GM21576 (cell line): ENCODE measurements around the gene MAIP1.

Experiments
- ATAC-seq: cut with Tn5 transposase; IDR thresholded peaks from one replicate; pipeline ENCODE4 v1.9.1; 2021; ENCODE audit warnings: mild to moderate bottlenecking, moderate library complexity; ENCODE audit not compliant: unreplicated experiment

The MAIP1 gene

GRCh38 chr2:199946836-199947235, 8.5 kb upstream of the MAIP1 start:
- ATAC-seq: no peak

- no peak for ATAC-seq
These were observed 5.0 kb upstream of the MAIP1 start for GRCh38 chr2:199950396-199950795.

- ATAC-seq: no peak
These were observed 4.4 kb upstream of the MAIP1 start for GRCh38 chr2:199951023-199951422.

- peak; percentile 36 for ATAC-seq
These were observed 409 bp upstream of the MAIP1 start for GRCh38 chr2:199955007-199955338.

DNA sequence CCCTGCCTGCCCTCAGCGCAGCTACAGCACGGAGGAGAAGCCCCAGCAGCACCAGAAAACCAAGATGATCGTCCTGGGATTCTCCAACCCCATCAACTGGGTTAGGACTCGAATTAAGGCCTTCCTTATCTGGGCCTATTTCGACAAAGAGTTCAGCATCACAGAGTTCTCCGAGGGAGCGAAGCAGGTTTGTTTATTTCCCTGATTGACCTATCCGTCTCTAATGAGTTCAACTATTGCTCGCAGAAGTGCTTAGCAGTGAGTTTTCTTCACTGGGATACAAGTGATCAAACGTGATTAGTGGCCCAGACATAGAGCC, 639 bp downstream of the MAIP1 start:
- ATAC-seq: no peak

- ATAC-seq: no peak
These were observed 2.6 kb downstream of the MAIP1 start for GRCh38 chr2:199958014-199958413.

GRCh38 chr2:199962203-199962602, 6.8 kb downstream of the MAIP1 start:
- no peak for ATAC-seq

- no peak for ATAC-seq
These were observed 11.0 kb downstream of the MAIP1 start for GRCh38 chr2:199966405-199966804.

DNA sequence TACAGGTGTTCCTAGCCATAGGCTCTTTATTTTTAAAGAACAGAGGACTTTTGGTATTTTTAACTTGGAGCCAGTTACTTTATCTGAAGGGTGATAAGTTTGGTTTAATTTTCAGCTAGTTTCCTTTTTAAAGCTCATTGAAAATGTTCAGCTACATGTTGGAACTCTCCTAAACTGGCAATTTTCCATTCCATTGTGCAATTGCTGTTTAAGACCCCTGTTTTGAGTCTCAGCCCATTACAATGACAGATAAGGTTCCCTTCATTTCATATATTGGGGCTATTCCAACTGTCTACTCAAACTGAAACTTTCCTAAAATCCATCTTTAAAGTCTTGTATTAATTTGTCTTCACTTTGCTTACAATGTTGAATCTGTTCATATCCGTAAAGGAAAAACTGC, 11.6 kb downstream of the MAIP1 start:
- no peak for ATAC-seq

GRCh38 chr2:199968126-199968525, 12.7 kb downstream of the MAIP1 start:
- ATAC-seq: no peak

DNA sequence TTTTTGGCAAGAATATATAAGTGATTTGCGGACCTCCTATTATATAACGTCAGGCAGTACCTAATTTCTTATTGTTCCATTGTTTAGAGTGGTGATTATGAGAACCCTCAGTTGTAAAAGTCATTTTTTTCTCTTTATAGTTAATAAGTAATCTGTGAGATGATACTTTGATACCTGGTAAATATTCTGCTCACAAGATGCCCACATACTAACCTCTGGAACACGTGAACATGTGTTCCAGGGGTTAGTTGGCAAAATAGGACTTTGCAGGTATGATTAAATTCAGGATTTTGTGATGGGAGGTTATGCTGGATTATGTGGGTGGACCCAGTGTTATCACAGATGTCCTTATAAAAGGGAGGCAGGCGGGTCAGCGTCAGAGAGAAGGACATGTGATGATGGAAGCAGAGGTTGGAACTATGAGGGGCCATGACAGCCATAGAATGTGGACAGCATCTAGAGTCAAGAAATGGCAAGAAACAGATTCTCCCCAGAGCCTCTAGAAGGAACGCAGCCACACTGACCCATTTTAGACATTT, 16.8 kb downstream of the MAIP1 start:
- ATAC-seq: no peak

GRCh38 chr2:199973703-199974102, 18.3 kb downstream of the MAIP1 start:
- no peak for ATAC-seq

GRCh38 chr2:199975273-199975895, 20.0 kb downstream of the MAIP1 start:
- no peak for ATAC-seq

GRCh38 chr2:199977984-199978415, 22.6 kb downstream of the MAIP1 start:
- peak; percentile 72 for ATAC-seq

- ATAC-seq: no peak
These were observed 24.0 kb downstream of the MAIP1 start for GRCh38 chr2:199979398-199979797.

DNA sequence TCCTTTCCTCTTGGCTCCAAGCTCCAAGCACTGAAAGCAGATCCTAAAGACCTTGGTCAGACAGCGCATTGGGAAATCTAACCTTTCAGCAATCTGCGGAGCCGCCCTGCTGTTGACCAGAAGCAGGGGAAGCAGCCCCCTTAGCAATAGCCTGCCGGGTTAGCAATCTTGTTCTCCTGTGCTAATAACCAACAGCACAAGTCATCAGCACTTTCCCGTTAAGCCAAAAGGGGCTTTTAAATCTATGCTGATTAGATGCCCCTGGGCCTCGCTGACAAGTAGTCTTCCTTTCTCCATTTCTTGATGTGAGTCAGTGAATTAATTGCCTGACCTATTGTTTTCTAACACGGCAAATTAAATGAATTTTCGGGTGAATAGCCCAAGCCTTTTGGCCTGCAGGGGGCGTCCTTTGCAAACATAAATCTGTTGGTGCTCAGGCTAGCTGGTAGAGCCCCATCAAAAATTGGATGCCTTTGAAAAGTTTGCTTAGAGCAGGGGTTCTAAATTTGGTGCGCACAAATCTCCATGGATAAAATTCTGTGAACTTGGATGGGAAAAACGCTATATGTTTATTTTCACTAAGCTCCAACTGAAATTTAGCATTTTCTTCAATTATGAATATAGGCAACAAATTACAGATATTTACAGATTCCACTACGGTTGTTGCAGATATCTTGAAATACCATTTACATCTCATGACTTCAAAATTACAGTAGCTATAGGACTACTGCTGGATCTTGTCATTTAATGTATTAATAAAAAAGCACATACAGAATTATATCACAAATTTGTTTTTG, 24.6 kb downstream of the MAIP1 start:
- no peak for ATAC-seq

GRCh38 chr2:199982126-199982843, 26.9 kb downstream of the MAIP1 start:
- no peak for ATAC-seq

GRCh38 chr2:199983534-199983933, 28.2 kb downstream of the MAIP1 start:
- ATAC-seq: no peak

GRCh38 chr2:199984159-199984558, 28.8 kb downstream of the MAIP1 start:
- no peak for ATAC-seq

GRCh38 chr2:199984755-199985154, 29.4 kb downstream of the MAIP1 start:
- no peak for ATAC-seq

DNA sequence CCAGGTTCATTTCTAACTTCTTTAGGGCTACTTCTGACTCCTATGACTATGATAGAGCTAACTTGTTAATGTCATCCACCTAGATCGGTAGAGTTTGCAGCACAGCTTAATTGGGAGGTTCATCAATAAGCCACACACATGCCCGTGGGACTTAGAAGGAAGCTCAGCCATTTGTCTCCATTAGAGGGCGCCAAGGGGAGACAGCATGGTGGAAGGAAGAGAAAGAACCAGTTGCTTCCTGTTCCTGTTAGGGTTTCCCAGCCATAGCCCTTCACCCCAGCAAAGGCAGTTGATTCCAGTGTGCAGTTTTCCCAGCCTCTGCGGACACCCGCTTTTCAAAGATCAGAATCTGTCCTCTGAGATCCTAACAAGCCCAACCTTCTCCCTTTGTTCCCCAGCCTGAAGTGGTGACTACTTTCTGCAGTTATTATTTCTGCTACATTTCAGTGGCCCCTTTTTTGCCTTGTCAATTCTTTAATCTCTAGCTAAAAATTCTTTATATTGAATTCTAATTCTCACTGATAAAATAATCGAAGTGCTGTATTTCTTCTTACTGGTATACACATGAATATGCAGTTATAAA, 30.3 kb downstream of the MAIP1 start:
- peak; percentile 78 for ATAC-seq

GRCh38 chr2:199987586-199987985, 32.2 kb downstream of the MAIP1 start:
- ATAC-seq: no peak
